HepG2 (cell line): ENCODE measurements around the gene DCAKD. TPM values are rescaled to one million over a fixed set of nuclear protein-coding genes. Genes with fewer than 3 reads are reported as not detected.

Experiments
- ATF7 ChIP-seq, 2 experiments: fragments of 450-650 bp in 1 of 2; sonication (generic) in 1 of 2; formaldehyde crosslinking in 1 of 2; IDR thresholded peaks; 2 replicates each; pipeline versions ENCODE4 v1.4.0 to v1.6.1; 2016 to 2020; ENCODE audit warnings: antibody characterized with exemption in 1 of 2, mild to moderate bottlenecking in 1 of 2, missing genetic modification reagents in 1 of 2
- CAMTA2 ChIP-seq: sonication (generic); formaldehyde crosslinking; IDR thresholded peaks from 2 replicates; pipeline ENCODE4 v1.4.0; 2020; ENCODE audit warnings: mild to moderate bottlenecking, missing genetic modification reagents, borderline replicate concordance
- CBX2 ChIP-seq, 2 experiments: fragments of 200-600 bp in 1 of 2; sonication (generic); formaldehyde crosslinking in 1 of 2; IDR thresholded peaks; 2 replicates each; pipeline versions ENCODE4 v1.7.0 to v1.8.1; 2018 to 2022; ENCODE audit warnings: low read depth in 2 of 2, low read length in 1 of 2, mild to moderate bottlenecking in 1 of 2, missing genetic modification reagents in 1 of 2
- CEBPB ChIP-seq: IDR thresholded peaks from 2 replicates; pipeline ENCODE4 v1.6.1; 2011; ENCODE audit warnings: low read depth, low read length, improper control_type of control experiment, borderline replicate concordance
- CHCHD3 ChIP-seq: sonication (generic); formaldehyde crosslinking; IDR thresholded peaks from 2 replicates; pipeline ENCODE4 v1.8.0; 2022; ENCODE audit warnings: mild to moderate bottlenecking, missing genetic modification reagents, moderate library complexity
- FOSL2 ChIP-seq: sonication (generic); formaldehyde crosslinking; IDR thresholded peaks from 2 replicates; pipeline ENCODE4 v1.4.0; 2020; ENCODE audit warnings: missing genetic modification reagents
- FUBP1 ChIP-seq: sonication (generic); formaldehyde crosslinking; IDR thresholded peaks from 2 replicates; pipeline ENCODE4 v1.5.1; 2020; ENCODE audit warnings: missing genetic modification reagents, mild to moderate bottlenecking, borderline replicate concordance
- HDAC1 ChIP-seq: sonication (generic); formaldehyde crosslinking; IDR thresholded peaks from 2 replicates; pipeline ENCODE4 v1.5.1; 2020; ENCODE audit warnings: mild to moderate bottlenecking, missing genetic modification reagents
- KLF11 ChIP-seq: IDR thresholded peaks from 2 replicates; pipeline ENCODE4 v1.6.1; 2016; ENCODE audit warnings: missing compliant biosample characterization
- MXD4 ChIP-seq: IDR thresholded peaks from 2 replicates; pipeline ENCODE4 v1.6.1; 2016; ENCODE audit warnings: mild to moderate bottlenecking, missing biosample characterization, missing genetic modification reagents
- NPAS2 ChIP-seq: sonication (generic); formaldehyde crosslinking; IDR thresholded peaks from 2 replicates; pipeline ENCODE4 v1.8.0; 2022; ENCODE audit warnings: mild to moderate bottlenecking, missing genetic modification reagents, borderline replicate concordance
- NR3C1 ChIP-seq: sonication (generic); formaldehyde crosslinking; IDR thresholded peaks from 2 replicates; pipeline ENCODE4 v1.4.0; 2020; ENCODE audit warnings: missing genetic modification reagents
- RNF2 ChIP-seq: fragments of 450-650 bp; conservative IDR thresholded peaks from 2 replicates; pipeline ENCODE4 v1.6.1; 2016; ENCODE audit warnings: low read depth
- RORA ChIP-seq: sonication (generic); formaldehyde crosslinking; IDR thresholded peaks from 2 replicates; pipeline ENCODE4 v1.5.0; 2020; ENCODE audit warnings: mild to moderate bottlenecking, missing genetic modification reagents, moderate library complexity
- RXRB ChIP-seq: IDR thresholded peaks from 2 replicates; pipeline ENCODE4 v1.6.1; 2016; ENCODE audit warnings: borderline replicate concordance, missing genetic modification reagents, missing compliant biosample characterization
- SRY ChIP-seq: sonication (generic); formaldehyde crosslinking; IDR thresholded peaks from 2 replicates; pipeline ENCODE4 v1.8.0; 2022; ENCODE audit warnings: mild to moderate bottlenecking, missing genetic modification reagents
- TFE3 ChIP-seq: IDR thresholded peaks from 2 replicates; pipeline ENCODE4 v1.6.1; 2016
- ZC3H13 ChIP-seq: sonication (generic); formaldehyde crosslinking; IDR thresholded peaks from 2 replicates; pipeline ENCODE4 v1.8.1; 2023; ENCODE audit warnings: mild to moderate bottlenecking, missing genetic modification reagents, moderate library complexity
- ZFP62 ChIP-seq: sonication (generic); formaldehyde crosslinking; IDR thresholded peaks from 2 replicates; pipeline ENCODE4 v1.4.0; 2020; ENCODE audit warnings: missing genetic modification reagents
- ZNF136 ChIP-seq: sonication (generic); formaldehyde crosslinking; IDR thresholded peaks from 2 replicates; pipeline ENCODE4 v1.8.1; 2022; ENCODE audit warnings: low read depth, mild to moderate bottlenecking, moderate library complexity, missing genetic modification reagents
- ZNF431 ChIP-seq: sonication (generic); formaldehyde crosslinking; IDR thresholded peaks from 2 replicates; pipeline ENCODE4 v1.9.0; 2022; ENCODE audit warnings: missing genetic modification reagents, low read depth, mild to moderate bottlenecking, borderline replicate concordance
- ZNF44 ChIP-seq: sonication (generic); formaldehyde crosslinking; IDR thresholded peaks from 2 replicates; pipeline ENCODE4 v1.5.1; 2020; ENCODE audit warnings: mild to moderate bottlenecking, missing genetic modification reagents
- ZNF543 ChIP-seq: sonication (generic); formaldehyde crosslinking; IDR thresholded peaks from 2 replicates; pipeline ENCODE4 v1.4.0; 2020; ENCODE audit warnings: mild to moderate bottlenecking, missing genetic modification reagents
- ZNF572 ChIP-seq: sonication (generic); formaldehyde crosslinking; IDR thresholded peaks from 2 replicates; pipeline ENCODE4 v1.5.1; 2020; ENCODE audit warnings: mild to moderate bottlenecking, missing genetic modification reagents
- ZNF644 ChIP-seq: IDR thresholded peaks from 2 replicates; pipeline ENCODE4 v1.6.1; 2016; ENCODE audit warnings: low read depth
- ZNF652 ChIP-seq: IDR thresholded peaks from 2 replicates; pipeline ENCODE4 v1.6.1; 2016; ENCODE audit warnings: low read depth, borderline replicate concordance
- ZNF724P ChIP-seq: sonication (generic); formaldehyde crosslinking; IDR thresholded peaks from 2 replicates; pipeline ENCODE4 v1.8.0; 2022; ENCODE audit warnings: missing genetic modification reagents, borderline replicate concordance
- ZNF737 ChIP-seq: sonication (generic); formaldehyde crosslinking; IDR thresholded peaks from 2 replicates; pipeline ENCODE4 v1.5.0; 2020; ENCODE audit warnings: missing genetic modification reagents, mild to moderate bottlenecking, borderline replicate concordance
- ZNF766 ChIP-seq: sonication (generic); formaldehyde crosslinking; IDR thresholded peaks from 2 replicates; pipeline ENCODE4 v1.5.0; 2020; ENCODE audit warnings: missing genetic modification reagents, borderline replicate concordance
- polyA plus RNA-seq, 8 experiments: library from polyadenylated mRNA; depleted of rRNA in 3 of 8; stranded (reverse) in 7 of 8; unstranded in 1 of 8; fragments of >200 nt; fragmentation: Illumina TruSeq in 4 of 8; extraction: Trizol in 4 of 8; gene quantifications; 2 replicates each; pipeline versions ENCODE4 v1.2.1 to v1.2.3, GENCODE V29; 2011 to 2016; ENCODE audit warnings: low read depth in 4 of 8, missing spikeins in 1 of 8, mixed read lengths in 1 of 8; ENCODE audit not compliant: insufficient read depth in 1 of 8
- total RNA-seq, 5 experiments: library from RNA; depleted of rRNA; stranded (reverse); fragments of >200 nt; fragmentation: Illumina TruSeq; extraction: Trizol; gene quantifications; 2 replicates each; pipeline ENCODE4 v1.2.3, GENCODE V29; 2016; ENCODE audit warnings: low read depth in 1 of 5

DCAKD gene
- total and polyA plus RNA-seq, 2 of the 13 experiments (the other 11 are each of a cell fraction or from before 2014, with no cell fraction given): 25.9 to 29.2 TPM

GRCh38 chr17:45021607-45022287 is 29.7 kb downstream of the DCAKD start (continued):
- TF ChIP-seq FUBP1: no peak
- TF ChIP-seq ZNF724P (CRISPR knock-in tag): peak; percentile 66; the same call in 1 of the 2 replicates
- peak; percentile 83; the same call in 1 of the 2 replicates for TF ChIP-seq ZNF431 (CRISPR knock-in tag)
- TF ChIP-seq ZFP62 (CRISPR knock-in tag): no peak
- peak; percentile 48; the same call in 1 of the 2 replicates for TF ChIP-seq RXRB (CRISPR knock-in tag)
- peak; percentile 40 for TF ChIP-seq MXD4 (CRISPR knock-in tag)
- peak; percentile 88 for TF ChIP-seq HDAC1 (CRISPR knock-in tag)
- TF ChIP-seq CBX2 (IDR thresholded peaks at IDR 0.05; ENCODE audit: low read depth, low read length): no peak
- peak; percentile 16; the same call in 1 of the 2 replicates for TF ChIP-seq CBX2 (CRISPR knock-in tag; IDR thresholded peaks at IDR 0.05; ENCODE audit: low read depth)
- peak; percentile 85; the same call in 1 of the 2 replicates for TF ChIP-seq RNF2
- peak; percentile 85 for TF ChIP-seq ZC3H13 (CRISPR knock-in tag)
- TF ChIP-seq KLF11 (CRISPR knock-in tag): 0 out of 2 replicates have a peak, but pooled peaks have one; percentile 12
- TF ChIP-seq NPAS2 (CRISPR knock-in tag): no peak
- no peak for TF ChIP-seq ZNF766 (CRISPR knock-in tag)
- peak; percentile 75; the same call in 1 of the 2 replicates for TF ChIP-seq ZNF572 (CRISPR knock-in tag)
- no peak for TF ChIP-seq TFE3 (CRISPR knock-in tag)
- no peak for TF ChIP-seq ZNF652
- peak; percentile 60; the same call in 1 of the 2 replicates for TF ChIP-seq ZNF737 (CRISPR knock-in tag)
- TF ChIP-seq SRY (CRISPR knock-in tag): no peak; the same call in 1 of the 2 replicates
- no peak for TF ChIP-seq ZNF44 (CRISPR knock-in tag)
- TF ChIP-seq ZNF543 (CRISPR knock-in tag): 0 out of 2 replicates have a peak, but pooled peaks have one; percentile 70
- no peak for TF ChIP-seq NR3C1
- no peak for TF ChIP-seq FOSL2 (CRISPR knock-in tag)
- no peak for TF ChIP-seq ZNF644 (CRISPR knock-in tag)
- no peak for TF ChIP-seq ZNF136 (CRISPR knock-in tag)
- TF ChIP-seq CHCHD3: peak; percentile 86; the same call in 1 of the 2 replicates
- TF ChIP-seq CAMTA2 (CRISPR knock-in tag): no peak
- no peak for TF ChIP-seq RORA
- no peak for TF ChIP-seq CEBPB
- no peak for TF ChIP-seq ATF7 (IDR thresholded peaks at IDR 0.05)
- TF ChIP-seq ATF7 (CRISPR knock-in tag; IDR thresholded peaks at IDR 0.05): 0 out of 2 replicates have a peak, but pooled peaks have one; percentile 26
